OCI-LY7 (cell line): Measurements from ENCODE around the gene DIPK1B.

ENCODE experiments used
- EZH2phosphoT487 ChIP-seq: fragments of 200-600 bp; sonication (generic); IDR thresholded peaks from 2 replicates; pipeline ENCODE4 v1.6.1; 2018; ENCODE audit warnings: low read depth, borderline replicate concordance, mild to moderate bottlenecking, mixed run types, antibody characterized with exemption, low read length, moderate library complexity, mixed read lengths
- TF ChIP-seq, protein P1 (sequence below): fragments of 200-600 bp; sonication (generic); conservative IDR thresholded peaks from 2 replicates; pipeline ENCODE4 v1.5.1; 2014; ENCODE audit warnings: mild to moderate bottlenecking, antibody characterized with exemption, low read length, moderate library complexity, mixed read lengths

DNA sequence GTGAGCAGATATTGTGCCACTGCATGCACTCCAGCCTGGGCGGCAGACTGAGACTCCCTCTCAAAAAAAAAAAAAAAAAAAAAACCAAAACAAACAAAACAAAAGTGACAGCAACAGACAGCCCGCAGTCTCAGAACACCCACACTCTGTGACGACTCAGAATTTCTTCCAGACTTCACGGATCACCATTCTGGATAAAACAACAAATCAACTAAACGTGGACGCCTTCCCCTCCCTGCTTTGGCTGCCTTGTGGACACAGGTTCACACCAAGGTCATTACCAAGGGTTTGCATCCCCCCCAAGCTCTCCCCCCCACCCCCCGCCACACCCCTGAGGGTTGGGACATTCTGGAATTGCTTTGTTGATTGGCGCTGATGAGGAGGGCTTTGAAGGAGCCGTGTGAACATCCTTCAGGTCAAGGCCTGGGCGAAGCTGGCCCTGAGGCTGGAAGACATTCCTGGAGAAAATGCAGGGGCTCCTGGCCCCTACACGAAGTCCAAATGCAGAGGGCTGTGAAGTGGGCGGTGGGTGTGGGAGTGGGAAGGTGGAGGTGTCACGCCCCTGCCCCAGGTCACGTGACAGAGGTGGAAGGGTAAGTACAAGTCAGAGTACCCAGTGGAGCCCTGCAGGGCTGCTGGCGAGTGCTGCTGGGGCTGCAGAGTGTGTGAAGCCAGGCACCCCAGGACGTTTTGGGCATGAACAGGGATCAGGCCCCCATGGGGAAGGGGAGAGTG lies 20.2 kb downstream of the DIPK1B start:
- TF ChIP-seq, protein P1, sequence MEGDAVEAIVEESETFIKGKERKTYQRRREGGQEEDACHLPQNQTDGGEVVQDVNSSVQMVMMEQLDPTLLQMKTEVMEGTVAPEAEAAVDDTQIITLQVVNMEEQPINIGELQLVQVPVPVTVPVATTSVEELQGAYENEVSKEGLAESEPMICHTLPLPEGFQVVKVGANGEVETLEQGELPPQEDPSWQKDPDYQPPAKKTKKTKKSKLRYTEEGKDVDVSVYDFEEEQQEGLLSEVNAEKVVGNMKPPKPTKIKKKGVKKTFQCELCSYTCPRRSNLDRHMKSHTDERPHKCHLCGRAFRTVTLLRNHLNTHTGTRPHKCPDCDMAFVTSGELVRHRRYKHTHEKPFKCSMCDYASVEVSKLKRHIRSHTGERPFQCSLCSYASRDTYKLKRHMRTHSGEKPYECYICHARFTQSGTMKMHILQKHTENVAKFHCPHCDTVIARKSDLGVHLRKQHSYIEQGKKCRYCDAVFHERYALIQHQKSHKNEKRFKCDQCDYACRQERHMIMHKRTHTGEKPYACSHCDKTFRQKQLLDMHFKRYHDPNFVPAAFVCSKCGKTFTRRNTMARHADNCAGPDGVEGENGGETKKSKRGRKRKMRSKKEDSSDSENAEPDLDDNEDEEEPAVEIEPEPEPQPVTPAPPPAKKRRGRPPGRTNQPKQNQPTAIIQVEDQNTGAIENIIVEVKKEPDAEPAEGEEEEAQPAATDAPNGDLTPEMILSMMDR: no peak
- TF ChIP-seq EZH2phosphoT487: no peak
